ENCODE data around the gene TECPR1.
"Not testable (repeated sequence)": the region's sequence is repeated elsewhere in the genome, so short reads cannot be mapped to it uniquely, and the experiment has no call there.

DNA sequence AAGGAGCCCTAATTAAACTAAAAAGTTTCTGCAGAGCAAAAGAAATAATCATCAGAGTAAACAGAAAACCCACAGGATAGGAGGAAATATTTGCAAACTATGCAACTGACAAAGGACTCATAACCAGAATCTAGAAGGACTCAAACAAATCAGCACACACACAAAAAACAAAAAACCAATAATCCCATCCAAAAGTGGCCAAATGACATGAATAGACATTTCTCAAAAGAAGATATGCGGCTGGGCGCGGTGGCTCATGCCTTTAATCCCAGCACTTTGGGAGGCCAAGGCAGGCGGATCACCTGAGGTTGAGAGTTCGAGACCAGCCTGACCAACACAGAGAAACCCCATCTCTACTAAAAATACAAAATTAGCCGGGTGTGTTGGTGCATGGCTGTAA, 32.6 kb downstream of the TECPR1 start:
- TF ChIP-seq EZH2phosphoT487 (IDR thresholded peaks at IDR 0.05; ENCODE audit: insufficient read depth, low read depth); EZH2 (IDR thresholded peaks at IDR 0.05; ENCODE audit: insufficient read depth, poor library complexity, severe bottlenecking): not testable (repeated sequence)

All from GM23248 (cell line).